ENCODE measurements around the gene RANBP3.

DNA sequence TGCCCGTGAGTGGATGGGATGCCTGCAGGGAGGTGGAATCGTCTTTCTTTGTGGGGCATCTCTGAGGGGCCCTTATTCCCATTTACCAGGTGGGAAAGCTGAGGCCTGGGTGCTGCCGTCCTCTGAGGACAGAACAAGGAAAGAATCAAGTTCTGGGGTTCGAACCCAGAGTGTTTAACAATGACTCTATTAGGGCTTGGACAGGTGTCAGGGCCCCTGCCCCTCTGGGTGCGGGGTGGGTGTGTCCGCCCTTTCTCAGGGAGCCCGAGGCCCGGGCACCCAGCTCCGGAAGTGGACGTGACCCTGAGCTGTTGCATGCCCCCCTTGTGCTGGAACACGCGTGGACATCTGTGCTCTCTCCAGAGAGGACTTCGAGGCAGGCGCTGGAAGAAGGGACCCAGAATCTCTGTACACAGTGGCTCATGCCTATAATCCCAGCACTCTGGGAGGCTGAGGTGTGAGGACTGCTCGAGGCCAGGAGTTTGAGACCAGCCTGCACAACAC, 85.1 kb downstream of the RANBP3 start:
- TF ChIP-seq, protein P1, sequence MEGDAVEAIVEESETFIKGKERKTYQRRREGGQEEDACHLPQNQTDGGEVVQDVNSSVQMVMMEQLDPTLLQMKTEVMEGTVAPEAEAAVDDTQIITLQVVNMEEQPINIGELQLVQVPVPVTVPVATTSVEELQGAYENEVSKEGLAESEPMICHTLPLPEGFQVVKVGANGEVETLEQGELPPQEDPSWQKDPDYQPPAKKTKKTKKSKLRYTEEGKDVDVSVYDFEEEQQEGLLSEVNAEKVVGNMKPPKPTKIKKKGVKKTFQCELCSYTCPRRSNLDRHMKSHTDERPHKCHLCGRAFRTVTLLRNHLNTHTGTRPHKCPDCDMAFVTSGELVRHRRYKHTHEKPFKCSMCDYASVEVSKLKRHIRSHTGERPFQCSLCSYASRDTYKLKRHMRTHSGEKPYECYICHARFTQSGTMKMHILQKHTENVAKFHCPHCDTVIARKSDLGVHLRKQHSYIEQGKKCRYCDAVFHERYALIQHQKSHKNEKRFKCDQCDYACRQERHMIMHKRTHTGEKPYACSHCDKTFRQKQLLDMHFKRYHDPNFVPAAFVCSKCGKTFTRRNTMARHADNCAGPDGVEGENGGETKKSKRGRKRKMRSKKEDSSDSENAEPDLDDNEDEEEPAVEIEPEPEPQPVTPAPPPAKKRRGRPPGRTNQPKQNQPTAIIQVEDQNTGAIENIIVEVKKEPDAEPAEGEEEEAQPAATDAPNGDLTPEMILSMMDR (IDR thresholded peaks at IDR 0.05; ENCODE audit: low read length): no peak
- no peak for TF ChIP-seq EZH2 (IDR thresholded peaks at IDR 0.05; ENCODE audit: borderline replicate concordance, low read length)
